HuH-7.5 (cell line): ENCODE measurements around the gene THRAP3.
A peak's percentile ranks its signal among the peaks of the same experiment; 100 is the strongest.

Source experiments
- DNase-seq: peaks from one replicate; pipeline ENCODE4 v3.0.0; 2011; ENCODE audit warnings: low spot score

Gene THRAP3

GRCh38 chr1:36301220-36301619 is 77.0 kb downstream of the THRAP3 start:
- DNase-seq = no peak

GRCh38 chr1:36303244-36303643 is 79.0 kb downstream of the THRAP3 start:
- DNase-seq = no peak

GRCh38 chr1:36303650-36304360 is 79.6 kb downstream of the THRAP3 start:
- no peak for DNase-seq

- no peak for DNase-seq
Observed at GRCh38 chr1:36304521-36304920, 80.3 kb downstream of the THRAP3 start.

- no peak for DNase-seq
Observed at GRCh38 chr1:36304970-36305914, 81.0 kb downstream of the THRAP3 start.

- no peak for DNase-seq
Observed at GRCh38 chr1:36305915-36306209, 81.6 kb downstream of the THRAP3 start.

GRCh38 chr1:36306210-36306901 is 82.1 kb downstream of the THRAP3 start, which contains the start of gene SH3D21:
Gene SH3D21 (plus strand): TSS chr1:36306368. CDS start chr1:36306421, 53 bp downstream.
- DNase-seq = peak; percentile 67

GRCh38 chr1:36306902-36307456 is 82.7 kb downstream of the THRAP3 start:
- DNase-seq = peak; percentile 92

DNA sequence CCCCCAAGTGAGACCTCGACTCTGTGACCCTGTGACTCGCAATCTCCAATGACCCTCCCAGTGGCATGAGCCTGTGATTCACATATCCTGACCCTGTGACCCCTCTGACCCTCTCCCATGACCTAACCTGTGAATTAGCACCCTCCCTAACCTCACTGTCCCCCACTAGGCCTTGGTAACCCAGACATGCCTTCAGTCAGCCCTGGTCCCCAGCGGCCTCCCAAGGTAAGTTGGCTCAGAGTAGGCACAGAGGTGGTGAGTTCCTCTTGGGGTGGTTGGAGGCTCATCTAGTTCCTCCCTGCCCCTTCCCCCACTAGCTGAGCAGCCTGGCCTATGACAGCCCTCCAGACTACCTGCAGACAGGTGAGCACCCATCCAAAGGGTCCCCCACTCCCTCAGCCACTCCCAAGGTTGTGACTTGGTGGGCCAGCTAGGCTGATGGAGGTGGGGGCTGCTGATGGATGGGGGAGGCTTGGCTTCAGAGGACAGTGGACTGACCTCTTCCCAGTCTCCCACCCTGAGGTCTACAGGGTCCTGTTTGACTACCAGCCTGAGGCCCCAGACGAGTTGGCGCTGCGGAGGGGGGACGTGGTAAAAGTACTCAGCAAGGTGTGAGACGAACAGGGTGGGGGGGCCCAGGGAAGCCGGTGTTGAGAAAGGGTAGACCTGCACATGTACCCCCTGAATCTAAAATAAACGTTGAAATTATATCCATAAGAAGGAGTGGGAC is 83.5 kb downstream of the THRAP3 start:
- DNase-seq = no peak

GRCh38 chr1:36309397-36309796 is 85.2 kb downstream of the THRAP3 start:
- DNase-seq = no peak

DNA sequence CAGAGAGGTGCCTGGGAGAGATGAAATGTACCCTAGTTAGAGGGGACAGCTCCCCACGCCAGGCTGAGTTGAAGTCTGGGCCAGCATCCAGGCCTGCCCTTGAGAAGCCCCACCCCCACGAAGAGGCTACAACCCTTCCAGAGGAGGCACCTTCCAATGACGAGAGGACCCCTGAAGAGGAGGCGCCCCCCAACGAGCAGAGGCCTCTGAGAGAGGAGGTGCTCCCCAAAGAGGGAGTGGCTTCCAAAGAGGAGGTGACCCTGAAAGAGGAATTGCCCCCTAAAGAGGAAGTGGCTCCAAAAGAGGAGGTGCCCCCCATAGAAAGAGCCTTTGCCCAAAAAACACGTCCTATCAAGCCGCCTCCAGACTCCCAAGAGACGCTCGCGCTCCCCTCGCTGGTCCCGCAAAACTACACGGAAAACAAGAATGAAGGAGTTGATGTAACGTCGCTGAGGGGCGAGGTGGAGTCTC is 96.1 kb downstream of the THRAP3 start:
- DNase-seq = no peak

DNA sequence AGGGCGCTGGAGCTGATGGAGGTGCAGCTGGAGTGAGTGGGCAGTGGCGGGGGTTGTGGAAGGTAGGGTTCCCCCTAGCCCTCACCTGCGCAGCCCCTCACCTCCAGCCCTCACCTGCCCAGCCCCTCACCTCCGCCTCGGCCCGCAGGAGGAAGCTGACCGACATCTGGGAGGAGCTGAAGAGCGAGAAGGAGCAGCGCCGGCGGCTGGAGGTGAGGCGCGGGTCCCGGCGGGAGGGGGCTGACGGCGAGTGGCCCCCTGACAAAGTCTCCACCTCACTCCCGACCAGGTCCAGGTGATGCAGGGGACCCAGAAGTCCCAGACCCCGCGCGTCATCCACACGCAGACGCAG is 96.5 kb downstream of the THRAP3 start:
- DNase-seq = no peak

DNA sequence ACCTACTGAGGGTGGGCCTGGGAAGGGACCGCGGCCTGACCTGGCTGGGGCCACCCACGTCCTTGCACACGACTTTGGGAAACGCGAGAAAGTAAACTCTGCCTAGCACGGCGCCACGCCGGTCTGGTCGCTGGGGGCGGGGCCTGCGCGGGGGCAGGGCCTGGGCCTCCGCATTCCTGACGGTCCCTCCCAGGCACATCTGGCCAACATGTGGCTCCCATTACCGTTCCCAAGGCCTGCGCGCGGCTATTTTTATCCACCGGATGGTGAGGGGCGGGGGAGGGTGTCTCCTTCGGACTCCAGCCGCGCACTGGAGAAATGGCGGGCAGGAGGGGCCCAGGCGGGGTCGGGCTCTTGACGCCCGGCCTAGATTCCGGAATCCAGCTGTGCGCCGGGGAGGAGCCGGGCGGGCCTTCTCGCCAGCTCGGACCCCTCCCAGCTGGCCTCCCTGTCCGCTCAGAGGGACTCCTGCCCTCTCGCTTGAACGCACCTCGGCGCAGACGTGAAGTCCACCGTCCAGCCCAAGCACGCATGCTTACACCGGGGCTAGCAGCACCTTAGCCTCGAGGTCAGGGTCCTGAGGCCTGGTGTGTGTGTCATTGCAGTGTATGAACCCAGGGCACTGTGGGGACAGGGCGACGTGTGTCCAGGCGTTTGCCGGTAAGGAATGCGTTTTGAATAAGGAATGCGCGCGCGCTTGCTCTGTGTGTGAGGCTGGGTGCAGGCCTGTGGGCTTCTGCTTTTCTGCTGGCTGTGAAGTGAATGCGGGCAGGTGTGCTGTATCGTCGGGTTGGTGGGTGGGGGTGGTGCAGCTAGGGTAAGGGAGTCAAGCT is 97.1 kb downstream of the THRAP3 start:
- DNase-seq = no peak

DNA sequence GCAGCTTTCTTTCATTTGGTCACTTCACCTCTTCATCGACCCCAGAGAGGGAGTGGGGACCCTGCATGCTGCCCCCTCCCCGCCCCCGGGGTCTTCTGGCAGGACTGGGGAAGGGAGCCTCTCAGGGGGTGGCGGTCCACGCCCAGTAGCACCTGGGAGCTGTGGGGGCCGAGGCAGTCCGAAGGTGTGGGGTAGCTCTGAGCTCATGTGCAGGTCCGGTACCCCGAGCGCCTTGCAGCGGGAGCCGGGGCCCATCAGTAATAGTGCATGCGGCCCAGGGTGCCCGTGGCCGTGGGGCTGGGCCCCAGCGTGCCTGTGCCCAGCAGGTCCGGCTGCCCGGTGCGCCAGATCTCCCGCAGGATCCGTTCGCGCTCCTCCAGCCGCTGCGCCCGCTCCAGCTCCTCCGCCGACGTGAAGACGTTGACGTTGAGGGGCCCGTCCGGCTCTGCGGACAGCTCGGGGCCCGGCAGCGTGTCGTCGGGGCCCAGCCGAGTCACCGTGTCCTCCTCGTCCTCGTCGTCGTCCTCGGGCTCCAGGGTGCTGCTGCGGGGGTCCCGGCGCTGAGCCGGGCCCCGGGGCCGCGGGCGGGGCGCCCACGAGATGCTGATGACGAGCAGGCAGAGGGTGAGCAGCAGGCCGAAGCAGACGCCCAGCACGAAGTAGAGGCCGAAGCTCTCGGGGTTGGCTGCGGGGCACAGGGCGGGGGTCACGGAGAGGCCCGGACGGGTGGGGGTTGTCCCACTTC is 98.0 kb downstream of the THRAP3 start:
- DNase-seq = no peak

DNA sequence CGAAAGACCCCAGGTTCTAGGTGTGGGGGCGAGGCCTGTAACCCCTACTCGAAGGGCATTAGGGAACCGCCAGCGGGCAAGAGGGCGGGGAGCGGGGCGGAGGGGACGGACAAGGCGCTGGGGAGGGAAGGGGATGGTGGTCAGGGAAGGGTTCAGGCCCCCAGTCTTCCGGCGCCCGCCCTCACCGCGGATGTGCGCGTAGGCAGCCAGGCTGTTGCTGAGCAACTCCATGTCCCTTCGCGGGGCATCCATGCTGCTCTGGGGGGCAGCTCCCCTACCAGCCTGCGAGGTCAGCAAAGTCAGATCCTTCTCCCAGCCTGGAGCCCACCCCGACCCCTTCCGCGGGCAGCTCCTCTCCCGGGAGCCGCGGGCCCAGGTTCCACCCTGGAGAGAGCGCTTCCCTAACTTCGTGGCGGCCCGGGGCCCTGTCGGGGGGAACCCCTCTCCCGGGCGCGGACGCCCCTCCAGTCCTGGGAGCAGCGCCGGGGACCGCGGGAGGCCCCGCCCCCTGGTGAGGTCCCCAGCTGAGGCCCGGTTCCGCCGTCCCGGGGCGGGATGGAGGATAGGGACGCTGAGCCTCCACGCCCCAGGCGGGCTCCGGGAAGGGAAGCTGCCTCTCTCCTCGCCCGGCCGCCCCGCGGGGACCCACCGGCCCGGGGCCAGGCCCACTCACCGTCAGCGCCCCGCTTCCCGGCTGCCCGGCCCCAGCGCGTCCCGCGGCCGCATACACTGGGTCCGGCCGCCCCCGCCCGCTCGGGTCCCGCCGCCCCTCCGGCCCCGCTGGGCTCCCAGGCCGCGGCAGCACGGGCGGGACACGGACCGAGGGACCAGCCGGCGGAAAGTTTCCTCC is 98.8 kb downstream of the THRAP3 start:
- DNase-seq = peak; percentile 63

DNA sequence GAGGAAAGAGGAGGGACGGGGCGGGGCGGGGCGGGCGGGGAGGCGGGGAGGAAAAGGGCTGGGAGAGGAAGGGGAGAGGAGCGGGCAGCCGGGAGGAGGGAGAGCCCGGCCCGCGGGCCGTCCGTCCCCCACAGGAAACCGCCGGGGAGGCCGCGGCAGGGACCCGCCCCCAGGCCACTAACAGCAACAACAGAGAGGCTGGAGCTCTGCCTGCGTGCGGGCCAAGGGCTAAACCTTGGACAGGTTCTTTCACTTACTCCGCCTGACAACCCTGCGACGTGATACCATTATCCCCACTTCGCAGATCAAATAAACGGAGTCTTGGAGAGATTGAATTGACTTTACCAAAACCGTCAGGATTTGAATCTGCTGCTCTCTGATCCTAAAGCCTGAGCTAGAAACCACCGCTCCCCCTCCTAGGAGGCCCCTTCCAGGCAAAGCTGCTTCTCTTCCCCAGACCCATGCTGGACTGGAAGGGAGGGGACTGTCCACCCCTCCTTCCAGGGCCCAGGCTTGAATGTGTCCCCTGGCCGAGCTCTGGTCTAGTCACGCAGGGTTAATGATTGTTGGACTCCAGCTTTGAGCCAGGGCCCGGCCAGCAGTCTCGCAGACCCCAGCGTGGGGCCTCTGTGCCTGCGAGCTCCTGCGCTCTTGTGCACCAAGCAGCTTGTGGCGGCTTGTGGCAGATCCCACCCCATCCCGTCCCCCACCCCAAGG is 99.6 kb downstream of the THRAP3 start, which contains the start of gene EVA1B:
EVA1B (minus strand) TSS at position 10 of the 717 bp plus-strand sequence. CDS start 608 bp downstream, outside the sequence.
- DNase-seq = peak; percentile 85

GRCh38 chr1:36324353-36324703 is 100.1 kb downstream of the THRAP3 start:
- no peak for DNase-seq

DNA sequence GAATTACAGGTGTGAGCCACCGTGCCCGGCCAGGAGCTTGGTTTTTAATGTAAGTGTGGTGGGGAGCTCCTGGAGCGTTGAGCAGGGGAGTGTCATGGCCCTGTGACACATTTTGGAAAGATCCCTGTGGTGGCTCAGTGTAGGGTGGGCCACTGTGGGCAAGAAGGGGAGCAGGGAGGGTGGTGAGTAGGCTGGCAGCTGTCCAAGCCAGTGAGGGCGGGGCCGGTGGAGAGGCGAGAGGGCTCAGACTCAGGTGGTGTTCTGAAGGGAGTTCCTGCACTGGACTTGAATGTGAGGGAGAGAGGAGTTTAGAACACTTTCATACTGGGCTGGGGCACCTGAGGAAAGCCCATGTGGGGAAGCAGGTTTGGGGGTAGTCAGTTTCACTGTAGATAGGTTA is 102.3 kb downstream of the THRAP3 start:
- no peak for DNase-seq
